Activated CD8-positive, alpha-beta memory T cell treated with anti-CD3 and anti-CD28 coated beads, Interleukin-2, amount 50 U/mL, for 1 hour (primary cell): Measurements from ENCODE around the gene POLR2J.
"Not testable (repeated sequence)": the region's sequence is repeated elsewhere in the genome, so short reads cannot be mapped to it uniquely, and the experiment has no call there.

Experiments used
- DNase-seq: peaks from one replicate; pipeline ENCODE4 v3.0.0-alpha.2; 2020; ENCODE audit errors: extremely low read depth

Gene POLR2J

DNA sequence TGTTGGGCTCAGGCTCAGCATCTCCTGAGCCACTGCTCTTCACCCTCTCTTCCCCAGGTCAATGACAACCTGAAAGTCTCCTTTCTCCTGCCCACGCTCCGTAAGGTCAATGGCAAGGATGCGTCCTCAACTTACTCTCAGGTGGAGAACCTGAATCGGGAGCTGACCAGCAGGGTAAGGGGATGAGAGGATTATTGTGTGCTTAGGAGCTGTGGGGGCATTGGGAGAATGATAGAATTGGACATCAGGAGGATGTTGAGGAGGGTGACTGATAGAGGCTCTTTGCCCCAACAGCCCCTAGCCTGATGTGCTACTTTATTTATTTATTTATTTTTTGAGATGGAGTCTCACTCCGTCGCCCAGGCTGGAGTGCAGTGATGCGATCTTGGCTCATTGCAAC, 12.6 kb downstream of the POLR2J start:
- no peak for DNase-seq

DNA sequence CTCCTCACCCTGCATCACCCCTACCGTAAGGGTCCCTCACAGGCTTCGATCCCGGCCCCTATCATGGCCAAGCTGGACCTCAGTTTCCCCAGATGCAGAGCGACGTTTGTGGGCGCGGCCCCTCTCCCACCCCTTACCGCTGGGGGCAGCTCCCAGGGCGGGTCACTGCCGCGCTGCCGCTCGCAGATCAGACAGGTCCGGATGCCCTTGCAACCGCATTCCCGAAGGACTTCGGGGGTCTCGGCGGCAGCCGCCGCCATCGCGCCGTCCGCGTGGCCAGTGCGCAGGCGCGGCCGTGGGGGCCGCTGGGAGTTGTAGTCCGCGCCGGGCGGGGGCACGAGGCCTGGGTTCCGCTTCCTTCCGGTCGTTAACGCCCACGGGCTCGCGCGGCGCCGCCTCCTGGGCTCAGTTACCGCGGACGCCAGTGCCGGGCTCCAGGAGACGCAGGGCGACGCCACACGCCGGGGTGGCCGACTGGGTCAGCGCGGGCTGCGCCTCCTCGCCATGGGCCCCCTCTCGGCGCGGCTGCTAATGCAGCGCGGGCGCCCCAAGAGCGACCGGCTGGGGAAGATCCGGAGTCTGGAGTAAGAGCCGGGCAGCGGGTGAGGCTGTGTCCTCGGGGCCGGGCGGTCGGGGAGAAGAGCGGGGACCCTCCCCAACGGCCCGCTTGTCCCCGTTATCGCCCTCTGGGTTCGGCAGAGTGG, 14.0 kb downstream of the POLR2J start, which contains the start of the genes ALKBH4 and LRWD1:
Gene ALKBH4 (minus strand): TSS at position 287 of the 704 bp plus-strand sequence. CDS start 27 bp downstream, at position 260.
Gene LRWD1 (plus strand): TSS at position 408 of the 704 bp plus-strand sequence. CDS start 97 bp downstream, at position 505.
- DNase-seq = peak; percentile 76

DNA sequence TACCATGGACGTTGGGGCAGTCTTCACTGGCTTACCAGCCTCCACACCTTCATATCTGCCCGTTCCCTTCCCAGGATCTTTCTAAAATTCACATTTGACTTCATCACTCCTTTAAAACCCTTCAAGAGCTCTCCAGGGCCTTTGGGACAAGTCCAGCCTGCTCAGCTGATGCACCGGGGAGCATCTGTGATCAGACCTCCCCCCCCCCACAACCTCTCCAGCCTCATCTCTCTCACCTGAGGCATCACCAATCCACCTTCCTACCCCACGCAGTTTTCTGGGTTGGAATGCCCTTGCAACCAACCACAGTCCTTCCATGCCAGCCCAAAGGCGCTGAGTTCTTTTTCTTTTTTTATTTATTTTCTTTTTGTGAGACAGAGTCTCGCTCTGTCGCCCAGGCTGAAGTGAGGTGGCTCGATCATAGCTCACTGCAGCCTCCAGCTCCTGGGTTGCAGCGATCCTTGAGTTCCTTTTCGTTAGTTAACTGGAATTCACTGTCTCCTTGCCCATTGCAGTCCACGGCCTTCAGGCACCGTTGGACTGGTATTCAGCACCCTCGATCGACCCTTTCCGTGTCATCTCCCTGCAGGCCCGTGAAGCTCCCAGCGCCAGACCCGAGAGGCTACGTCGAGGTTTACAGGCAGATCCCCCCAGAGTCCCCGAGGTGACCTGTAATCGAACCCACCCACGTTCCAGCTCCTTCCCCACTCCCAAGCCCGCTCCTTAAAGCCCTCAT, 14.7 kb downstream of the POLR2J start:
- DNase-seq = no peak

DNA sequence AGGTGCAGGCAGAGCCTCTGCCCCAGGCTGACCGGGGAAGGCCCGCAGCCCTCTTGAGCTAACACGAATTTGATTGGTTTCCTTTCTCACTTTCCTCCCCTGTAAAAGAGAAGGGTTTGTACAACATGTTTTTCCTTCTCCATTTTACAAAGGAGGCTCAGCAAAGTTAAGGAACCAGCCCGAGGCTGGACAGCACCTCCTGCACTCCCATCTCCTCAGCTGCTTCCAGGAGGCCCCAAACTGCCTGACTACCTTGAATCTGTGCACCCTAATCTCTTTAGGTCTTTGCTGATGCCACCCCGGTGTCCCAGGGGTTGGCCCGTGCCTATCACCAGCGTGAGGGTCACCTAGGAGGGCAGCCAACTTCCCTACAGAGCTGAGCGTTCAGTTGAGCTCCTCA, 18.3 kb downstream of the POLR2J start:
- no peak for DNase-seq

DNA sequence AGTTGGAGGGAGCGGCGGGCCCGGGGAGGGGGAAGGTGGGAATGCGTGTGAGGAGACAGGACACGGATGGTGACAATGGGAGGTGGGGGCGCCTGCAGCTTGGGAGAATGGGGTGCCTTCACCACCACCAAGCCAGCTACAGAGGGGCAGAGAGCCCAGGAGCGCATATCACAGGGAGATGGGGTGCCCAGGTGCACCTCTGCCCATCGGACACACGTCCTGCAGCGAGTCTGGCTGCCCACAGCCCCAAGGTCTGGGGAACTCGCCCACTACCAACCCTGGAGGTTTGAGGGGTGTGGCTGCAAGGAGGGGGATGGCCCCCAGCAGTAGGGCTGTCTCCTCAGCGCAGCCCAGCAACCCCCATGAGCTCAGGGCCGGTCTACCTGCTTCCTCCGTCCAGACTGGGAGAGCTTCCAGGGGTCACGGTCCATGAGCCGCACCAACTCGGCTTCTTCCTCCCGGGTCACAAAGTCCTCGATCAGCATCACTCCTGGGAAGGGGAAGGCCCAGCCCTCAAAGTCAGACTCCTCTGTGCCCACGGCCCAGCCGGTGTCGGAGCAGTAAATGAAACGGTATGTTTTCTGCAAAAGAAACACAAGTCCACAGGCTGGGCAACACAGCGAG, 19.4 kb downstream of the POLR2J start:
- no peak for DNase-seq

DNA sequence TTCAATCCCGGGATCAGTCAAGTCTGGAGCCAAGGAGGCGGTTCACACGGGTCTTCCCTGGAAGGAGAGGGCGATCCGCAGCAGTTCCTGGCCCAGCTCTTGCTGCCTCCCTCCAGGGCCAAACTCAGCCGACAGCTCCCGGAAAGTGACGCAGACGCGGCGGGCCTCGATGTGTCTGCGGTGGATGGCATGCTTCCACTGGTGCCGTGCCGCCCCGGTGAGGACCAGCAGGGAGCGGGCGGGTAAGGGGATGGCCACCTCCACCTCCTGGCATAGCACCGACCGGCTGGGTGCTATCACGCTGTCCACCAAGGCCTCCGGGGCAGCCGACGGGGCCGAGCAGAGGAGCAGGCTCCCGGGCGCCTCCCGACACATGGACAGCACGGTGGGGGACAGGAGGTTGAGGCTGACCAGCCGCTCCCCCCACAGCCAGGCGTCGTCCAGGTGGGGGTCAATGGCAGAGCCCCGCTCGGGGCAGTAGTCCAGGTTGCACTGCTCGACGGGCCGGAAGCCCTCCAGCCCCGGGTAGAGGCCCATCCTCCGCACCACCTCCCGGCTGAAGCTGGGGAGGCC, 21.3 kb downstream of the POLR2J start:
- DNase-seq = no peak

DNA sequence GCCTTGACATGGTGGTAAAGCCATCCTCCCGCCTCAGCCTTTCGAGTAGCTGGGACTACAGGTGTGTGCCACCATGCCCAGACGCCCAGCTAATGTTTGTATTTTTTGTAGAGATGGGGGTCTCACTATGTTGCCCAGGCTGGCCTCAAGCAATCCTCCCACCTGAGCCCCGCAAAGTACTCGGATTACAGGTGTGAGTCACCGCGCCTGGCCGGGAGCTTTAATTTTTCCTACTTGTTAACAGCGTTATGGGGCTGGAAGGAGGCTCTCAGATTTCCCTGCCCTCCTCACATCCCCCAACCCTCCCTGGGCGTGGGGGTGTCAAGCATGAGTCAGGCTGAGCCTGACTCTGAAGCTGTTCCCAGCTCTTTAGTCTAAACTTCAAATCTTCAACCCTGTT, 22.4 kb downstream of the POLR2J start:
- DNase-seq = no peak

DNA sequence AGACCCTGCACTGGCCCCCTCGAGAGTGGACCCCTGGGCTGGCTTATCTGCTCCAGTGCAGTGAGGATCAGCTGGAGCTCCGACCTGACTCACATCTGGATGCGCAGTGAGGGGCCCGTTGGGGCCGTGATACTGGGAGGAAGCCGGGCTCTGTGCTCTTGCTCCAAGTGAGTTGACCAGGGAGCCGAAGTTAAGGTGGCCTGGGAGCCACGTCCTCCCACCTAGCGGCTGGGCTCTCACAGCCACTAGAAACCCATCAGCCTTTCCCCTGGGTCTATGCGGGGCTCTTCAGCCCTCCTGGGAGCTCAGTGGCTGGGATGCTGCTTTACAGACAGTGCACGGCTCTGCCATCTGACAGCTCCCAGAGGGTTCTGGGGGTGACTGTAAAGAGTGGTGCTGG, 23.1 kb downstream of the POLR2J start:
- no peak for DNase-seq

DNA sequence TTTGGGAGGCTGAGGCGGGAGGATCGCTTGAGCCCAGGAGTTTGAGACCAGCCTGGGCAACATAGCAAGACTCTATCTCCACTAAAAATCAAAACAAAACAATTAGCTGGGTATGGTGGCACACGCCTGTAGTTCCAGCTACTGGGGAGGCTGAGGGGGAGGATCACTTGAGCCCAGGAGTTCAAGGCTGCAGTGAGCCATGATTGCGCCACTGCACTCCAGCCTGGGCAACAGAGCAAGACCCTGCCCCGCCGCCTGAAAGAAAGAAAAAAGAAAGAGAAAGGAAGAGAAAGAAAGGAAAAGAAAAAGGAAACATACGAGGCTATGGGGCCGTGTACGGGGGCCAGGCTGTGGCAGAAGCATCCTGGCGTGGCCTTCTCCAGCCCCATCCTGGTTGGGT, 23.8 kb downstream of the POLR2J start:
- not testable (repeated sequence) for DNase-seq

DNA sequence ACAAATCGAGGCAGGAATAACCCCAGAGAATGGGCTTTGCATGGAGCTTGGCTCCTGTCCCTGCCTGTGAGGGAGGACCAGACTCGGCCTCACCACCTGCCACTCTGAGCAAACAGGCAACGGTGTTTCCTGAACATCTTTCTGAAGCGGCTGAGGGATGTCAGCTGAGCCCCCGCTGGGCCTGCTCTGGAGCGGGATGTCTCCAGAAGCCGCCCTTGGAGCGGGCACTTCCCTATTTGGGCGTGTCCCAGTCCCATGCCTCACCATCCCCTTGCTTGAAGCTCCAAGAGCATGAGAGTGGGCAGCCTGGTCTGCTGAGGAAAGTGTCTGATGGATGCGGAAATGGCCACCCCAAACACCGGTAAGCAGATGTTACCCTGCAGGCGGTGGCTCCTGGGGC, 24.3 kb downstream of the POLR2J start:
- no peak for DNase-seq

DNA sequence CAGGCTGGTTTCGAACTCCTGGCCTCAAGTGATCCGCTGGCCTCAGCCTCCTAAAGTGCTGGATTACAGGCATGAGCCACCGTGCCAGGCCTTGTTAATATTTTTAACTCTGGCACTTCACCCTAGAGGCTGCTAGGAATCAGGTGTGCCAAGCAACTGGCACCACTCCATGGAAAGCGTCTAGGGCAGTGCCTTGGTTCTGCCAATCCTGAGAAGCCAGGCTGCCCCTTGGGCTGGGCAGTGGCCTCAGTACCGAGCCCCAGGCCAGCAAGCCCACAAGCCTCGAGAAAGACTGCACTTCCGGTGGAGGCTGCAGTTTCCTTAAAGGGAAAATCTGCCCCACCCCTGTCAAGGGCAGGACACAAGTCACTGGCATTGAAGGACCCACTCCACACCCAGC, 25.4 kb downstream of the POLR2J start:
- no peak for DNase-seq

DNA sequence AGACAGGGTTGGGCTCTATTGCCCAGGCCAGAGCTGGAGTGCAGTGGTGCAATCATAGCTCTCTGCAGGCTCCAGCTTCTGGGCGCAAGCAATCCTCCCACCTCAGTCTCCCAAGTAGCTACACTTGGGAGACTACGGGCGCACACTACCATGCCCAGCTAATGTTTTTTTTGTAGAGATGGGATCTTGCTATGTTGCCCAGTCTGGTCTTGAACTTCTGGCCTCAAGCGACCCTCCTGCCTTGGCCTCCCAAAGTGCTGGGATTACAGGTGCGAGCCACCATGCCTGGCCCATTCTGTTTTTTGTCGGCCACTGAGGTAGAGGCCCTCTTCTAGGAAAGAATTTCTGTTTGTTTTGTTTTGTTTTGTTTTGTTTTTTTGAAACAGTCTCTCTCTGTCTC, 26.3 kb downstream of the POLR2J start:
- no peak for DNase-seq

DNA sequence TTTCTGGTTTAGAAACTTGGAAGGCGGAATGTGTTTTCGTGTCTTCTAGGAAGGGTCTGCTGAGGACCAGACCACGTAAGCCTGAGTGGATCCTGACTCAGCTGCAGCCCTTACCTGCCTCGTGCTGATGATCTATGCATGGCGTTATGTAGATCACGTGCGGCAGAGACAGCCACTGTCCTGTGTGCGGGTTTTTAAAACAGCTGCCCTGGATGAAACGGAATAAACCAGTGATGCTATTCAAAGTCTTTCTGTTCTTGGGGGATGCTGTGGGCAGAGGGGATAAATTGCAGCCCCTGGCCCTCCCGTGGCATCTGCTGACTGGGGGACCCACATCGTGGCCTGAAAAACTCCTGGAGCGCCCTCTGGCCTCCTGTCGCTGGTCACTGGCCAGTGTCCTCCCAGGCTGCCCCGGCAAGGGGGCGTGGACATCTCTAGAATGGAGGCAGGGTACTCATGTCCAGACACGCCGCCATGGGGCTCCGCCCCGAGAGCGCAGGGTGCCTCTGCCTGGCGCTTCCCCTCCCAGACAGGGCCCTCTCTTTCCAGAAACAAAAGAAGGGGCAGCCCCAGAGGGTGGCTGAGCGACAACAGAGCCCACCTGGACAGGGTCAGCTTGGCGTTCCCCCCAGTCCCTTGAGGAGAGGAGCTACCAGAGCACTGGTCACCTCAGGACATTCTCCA, 27.2 kb downstream of the POLR2J start:
- no peak for DNase-seq

DNA sequence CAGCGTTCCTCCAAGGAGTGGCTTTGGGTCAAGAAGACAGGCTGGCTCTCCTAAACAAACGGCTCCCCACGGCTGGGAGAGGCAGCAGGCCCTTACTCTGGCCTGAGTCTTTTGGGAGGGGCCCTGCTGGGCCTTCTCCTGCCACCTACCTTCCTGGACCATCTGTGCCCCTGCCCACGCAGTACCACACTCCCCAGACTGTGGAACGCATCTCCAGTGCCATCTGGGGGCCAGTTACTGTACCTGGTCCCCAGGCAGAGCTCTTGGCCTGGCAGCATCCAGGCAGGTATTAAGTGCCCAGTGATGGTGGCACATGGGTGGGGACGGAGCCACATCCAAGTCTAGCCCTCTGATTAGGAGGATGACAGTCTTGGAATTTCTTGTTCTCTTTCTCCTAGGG, 28.5 kb downstream of the POLR2J start:
- DNase-seq = no peak

DNA sequence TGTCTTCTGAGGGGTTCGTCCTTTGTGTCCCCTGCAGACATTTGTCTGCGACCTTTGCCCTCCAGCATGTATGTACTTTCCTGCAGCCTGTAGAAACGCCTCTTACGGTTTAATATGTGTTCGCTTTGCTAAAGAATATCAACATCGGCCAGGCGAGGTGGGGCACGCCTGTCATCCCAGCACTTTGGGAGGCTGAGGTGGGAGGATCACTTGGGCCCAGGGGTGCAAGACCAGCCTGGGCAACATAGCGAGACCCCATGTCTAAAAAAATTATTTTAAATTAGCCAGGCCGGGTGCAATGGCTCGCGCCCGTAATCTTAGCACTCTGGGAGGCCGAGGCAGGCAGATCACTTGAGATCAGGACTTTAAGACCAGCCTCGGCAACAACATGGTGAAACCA, 29.6 kb downstream of the POLR2J start:
- DNase-seq = no peak

DNA sequence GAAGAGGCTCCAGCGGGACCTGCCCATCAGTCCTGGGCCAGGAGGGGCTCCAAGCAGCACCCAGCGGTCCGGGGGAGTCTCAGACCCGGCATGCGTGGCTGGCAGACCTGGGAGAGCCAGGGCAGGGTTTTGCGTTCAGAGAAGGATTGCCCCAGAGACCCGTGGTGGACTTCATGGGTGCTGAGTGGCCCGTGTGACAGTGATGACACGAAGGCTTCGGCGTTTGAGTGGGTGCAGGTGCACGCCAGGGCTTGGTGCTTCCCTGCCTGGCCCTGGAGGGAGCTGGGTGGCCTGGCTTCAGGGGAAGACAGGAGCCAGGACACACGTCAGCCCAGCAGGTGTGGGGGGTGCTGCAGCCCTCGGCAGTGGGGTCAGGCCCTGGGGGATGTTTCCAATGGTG, 31.4 kb downstream of the POLR2J start:
- DNase-seq = no peak

DNA sequence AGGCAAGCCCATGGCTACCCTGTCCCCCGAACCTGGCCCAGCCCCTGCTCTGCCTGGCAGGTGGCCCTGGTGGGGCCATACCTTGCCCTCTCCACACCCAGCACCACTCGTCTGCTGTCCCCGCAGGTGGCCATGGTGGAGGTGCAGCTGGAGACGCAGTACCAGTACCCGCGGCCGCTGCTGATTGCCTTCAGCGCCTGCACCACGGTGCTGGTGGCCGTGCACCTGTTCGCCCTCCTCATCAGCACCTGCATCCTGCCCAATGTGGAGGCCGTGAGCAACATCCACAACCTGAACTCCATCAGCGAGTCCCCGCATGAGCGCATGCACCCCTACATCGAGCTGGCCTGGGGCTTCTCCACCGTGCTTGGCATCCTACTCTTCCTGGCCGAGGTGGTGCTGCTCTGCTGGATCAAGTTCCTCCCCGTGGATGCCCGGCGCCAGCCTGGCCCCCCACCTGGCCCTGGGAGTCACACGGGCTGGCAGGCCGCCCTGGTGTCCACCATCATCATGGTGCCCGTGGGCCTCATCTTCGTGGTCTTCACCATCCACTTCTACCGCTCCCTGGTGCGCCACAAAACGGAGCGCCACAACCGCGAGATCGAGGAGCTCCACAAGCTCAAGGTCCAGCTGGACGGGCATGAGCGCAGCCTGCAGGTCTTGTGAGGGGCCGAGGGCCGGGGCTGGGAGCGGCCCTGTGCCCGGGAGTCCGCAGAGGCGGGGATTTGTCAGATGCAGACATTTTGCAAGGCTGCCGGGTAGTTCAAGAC, 32.1 kb downstream of the POLR2J start:
- DNase-seq = no peak

DNA sequence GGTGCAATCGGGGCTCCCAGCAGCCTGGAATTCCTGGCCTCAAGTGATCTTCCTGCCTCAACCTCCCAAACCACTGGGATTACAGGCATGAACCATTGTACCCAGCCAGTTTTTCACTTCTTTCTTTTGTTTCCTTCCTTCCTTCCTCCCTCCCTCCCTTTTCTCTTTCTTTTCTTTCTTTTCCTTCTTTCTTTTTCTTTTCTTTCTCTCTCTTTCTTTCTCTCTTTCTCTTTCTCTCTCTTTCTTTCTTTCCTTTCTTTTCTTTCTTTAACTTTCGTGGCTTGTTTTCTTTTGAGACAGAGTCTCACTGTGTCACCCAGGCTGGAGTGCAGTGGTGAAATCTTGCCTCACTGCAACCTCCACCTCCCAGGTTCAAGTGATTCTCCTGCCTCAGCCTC, 33.0 kb downstream of the POLR2J start:
- DNase-seq = no peak

DNA sequence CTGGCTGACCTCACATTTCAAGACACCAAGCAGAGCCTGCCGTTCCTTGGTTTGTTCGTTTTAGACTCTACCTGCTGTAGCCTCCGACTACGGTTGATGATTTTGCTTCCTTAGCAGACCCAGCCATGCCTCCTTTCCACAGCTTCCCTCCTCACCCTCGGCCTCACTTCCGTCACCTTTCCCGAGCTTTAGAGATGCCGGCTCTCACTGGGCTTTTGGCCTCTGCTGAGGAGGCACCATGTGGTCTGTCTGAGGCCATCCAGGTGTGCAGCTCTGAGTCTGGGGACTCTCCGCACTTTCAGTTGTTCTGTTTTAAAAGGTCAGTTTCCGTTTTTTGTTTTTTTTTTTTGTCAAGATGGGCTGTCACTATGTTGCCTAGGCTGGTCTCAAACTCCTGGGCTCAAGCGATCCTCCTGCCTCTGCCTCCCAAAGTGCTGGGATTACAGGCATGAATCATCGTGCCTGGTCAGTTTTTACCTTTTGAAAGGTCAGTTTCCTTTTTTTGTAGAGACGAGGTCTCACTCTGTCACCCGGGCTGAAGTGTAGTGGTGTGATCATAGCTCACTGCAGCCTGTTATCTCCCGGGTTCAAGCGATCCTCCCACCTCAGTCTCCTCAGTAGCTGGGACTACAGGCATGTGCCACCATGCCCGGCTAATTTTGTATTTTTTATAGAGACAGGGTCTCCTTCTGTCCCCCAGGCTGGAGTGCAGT, 33.6 kb downstream of the POLR2J start:
- no peak for DNase-seq

DNA sequence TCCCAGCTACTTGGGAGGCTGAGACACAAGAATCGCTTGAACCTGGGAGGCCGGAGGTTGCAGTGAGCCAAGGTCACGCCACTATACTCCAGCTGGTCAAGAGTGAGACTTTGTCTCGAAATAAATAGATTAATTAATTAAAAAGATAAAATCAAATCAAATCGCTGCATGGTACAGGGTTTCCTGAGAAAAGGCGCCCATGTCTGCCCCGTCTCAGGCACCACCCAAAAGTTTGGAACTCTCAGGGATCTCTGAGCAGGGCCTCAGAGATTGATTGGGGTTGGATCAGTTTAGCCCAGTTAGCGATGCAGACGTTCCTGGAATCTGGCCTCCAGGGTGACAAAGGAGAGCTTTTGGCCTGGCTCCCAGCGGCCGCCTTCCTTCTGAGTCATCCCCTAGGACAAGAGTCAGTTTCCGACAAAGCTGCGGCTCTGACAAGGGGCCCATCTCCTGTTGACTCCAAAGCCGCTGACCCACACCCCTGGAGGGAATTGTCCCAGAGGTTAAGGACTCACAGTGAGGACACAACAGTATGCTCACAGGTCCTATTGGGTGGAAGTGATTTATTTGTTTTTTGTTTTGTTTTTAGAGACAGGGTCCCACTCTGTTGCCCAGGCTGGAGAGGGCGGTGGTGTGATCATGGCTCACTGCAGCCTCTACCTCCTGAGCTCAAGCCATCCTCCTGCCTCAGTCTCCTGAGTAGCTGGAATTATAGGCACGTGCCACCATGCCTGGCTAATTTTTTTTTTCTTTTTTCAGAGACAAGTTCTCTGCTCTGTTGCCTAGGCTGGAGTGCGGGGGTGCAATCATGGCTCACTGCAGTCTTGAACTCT, 38.5 kb downstream of the POLR2J start:
- DNase-seq = no peak
